DMS53 treated with DMSO at 0.1 percent for 48 hours (cell line): ENCODE results near the gene CNTN2.

Experiments
- DNase-seq: peaks from one replicate; lab custom pipeline; 2025; ENCODE audit not compliant: unreplicated experiment; lab: John Stamatoyannopoulos, UW

CNTN2 gene

DNA sequence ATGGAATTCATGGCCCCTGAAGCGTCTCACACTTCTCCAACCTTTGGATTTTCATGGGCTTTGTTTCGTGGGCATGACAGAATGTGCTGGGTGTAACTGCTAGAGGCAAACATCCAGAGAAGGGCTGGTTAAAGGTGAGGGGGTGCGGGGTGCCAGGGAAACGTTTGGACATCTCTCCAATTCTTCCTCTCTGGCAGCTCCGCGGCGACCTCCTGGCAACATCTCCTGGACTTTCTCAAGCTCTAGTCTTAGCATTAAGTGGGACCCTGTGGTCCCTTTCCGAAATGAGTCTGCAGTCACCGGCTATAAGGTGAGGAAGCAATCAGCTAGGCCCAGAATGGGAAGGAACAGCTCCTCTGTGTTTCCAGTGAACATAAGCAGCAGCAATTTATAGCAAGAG, 29.3 kb downstream of the CNTN2 start:
- DNase-seq: no peak

DNA sequence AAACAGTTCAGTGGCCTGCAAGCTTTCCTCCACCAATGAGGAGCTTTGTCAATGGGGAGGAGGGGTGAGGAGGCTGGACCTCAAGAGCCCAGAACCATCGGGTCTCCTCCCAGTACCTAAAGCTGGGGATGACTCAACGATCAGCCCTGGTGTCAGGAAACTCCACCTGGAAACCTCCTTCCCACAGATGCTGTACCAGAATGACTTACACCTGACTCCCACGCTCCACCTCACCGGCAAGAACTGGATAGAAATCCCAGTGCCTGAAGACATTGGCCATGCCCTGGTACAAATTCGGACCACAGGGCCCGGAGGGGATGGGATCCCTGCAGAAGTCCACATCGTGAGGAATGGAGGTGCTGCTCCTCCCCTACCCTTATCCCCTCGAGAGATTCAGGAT, 29.9 kb downstream of the CNTN2 start:
- no peak for DNase-seq

DNA sequence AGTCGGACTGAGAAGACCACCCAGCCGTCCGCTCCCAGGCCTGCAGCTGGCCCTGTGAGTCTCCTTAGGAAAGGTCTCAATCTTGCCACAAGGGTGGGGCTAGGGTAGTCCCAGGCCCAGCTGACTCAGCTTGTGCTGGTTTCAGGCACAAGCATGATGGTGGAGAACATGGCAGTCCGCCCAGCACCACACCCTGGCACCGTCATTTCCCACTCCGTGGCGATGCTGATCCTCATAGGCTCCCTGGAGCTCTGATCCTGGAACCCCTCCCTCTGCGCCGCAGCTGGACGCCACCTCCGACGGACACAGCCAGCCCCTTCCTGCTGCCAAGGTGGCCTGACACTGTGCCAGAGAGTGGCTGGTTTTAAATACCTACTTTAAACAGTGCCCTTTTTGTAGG, 30.5 kb downstream of the CNTN2 start:
- DNase-seq: no peak

DNA sequence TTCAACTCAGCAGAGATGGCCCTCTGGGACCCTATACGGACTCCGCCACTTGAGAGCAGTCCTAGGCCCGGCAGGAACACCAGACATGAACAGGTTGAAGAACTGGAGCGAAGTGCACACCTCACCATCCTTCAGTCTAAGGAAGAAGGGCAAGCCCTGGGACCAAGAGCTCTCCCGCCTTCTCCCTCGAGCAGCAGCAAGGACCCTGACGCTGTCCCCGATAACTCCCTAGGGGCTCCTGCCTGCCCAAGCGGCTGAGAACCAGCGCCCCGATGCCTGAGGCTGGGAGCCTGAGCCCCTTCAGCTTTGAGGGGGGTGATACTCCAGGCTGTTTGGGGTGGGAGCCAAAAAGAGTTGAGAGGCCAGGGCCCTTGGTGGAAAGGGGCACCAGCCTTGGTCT, 31.1 kb downstream of the CNTN2 start:
- DNase-seq: no peak

DNA sequence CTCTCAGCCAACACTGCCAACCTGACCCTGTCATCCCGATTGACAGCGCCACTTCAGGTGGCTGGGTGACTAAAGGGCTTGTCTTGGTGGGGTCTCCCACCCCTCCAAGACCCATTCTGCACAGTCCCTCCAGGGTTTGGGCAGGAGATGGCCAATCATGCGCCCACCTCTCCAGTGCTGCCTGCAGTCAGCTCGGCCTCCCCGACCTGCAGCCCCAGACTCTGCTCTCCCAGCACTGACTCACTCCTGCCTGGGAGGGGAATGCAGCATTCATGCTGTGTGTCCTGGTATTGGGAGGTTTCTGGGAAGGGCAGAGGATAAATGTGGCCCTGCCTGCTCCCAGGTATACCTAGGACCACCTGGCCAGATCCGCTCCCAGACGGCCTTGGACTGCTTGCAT, 31.5 kb downstream of the CNTN2 start:
- no peak for DNase-seq

DNA sequence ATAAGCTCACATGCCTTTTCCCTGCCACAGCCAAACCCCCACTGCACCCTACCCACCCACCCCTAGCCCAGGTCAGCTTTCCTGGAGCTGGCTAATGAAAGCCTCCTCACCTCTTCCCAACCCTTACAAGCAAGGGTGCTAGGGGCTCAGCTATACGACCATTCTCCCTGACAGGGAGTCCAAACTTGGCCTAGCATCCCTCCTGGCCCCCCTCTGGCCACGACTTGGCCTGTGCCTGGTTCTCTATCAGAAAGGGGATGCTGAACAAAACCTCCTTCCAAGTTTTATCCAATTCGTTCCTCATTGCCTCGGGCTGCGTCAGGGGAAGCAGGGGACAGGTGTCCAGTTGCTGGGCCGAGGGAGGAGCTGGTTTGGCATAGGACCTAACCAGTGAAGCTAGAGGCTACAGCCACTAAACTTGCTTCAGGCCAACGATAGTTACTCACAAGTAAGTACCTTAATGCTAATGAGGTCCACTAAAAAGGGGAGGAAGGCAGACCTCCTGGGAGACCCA, 32.7 kb downstream of the CNTN2 start:
- DNase-seq: no peak

DNA sequence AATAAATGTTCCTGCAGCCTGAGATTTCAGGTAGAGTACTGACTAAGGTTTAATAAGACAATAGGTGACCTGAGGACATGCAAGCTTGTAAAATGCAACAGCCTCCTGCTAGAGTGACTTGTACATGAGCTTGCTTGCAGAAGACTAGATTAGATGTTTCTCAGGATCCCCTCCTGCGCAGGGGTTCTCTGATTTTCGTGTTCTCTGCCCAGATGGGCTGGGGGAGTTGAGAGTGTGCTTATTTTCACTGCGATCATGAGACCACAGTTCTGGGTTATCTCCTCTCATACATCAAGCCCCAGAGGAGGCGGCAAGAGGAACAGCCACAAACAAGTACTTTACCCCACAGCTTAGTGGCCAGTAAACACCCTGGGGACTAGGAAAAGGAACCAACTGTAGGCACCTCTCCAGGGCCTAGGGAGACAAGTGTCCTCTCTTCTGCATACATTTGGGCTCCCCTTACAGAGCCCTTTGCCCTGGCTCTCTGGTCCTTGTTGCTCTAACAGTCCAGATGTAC, 33.3 kb downstream of the CNTN2 start:
- DNase-seq: no peak

DNA sequence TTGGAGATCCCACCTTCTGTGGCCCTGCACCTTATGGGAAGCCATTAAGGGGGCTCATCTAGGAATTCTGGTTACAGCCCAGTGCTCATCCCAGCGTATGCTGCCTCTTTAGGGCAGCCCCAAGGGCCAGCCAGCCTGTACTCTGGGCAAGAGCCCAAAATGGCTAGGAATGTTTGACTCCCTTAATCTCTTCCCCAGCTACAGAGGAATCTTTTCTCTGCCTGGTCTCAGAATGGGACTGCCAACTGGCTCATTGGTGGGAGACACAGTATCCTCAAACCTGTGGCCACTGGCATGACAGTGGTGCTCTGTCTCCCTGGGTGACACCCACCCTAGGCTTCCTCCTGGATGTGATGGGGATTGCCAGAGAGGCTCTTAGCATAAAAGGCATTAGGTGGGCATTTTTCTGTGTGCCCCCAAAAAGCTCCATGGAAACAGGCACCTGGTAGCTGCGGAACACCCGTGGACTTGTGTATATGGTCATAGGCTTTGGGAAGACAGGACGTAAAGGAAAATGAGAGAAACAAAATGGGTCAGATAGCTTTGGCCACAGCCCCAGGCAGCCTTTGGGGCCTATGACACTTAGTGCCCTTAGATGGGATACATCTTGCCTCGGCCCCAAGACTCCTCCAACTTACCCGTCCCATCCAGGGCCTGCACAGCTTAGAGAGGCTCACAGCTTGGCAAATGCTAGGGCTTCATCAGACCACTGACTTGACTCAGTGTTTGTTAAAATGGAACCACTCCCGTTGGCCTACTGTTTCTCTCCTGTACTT, 34.3 kb downstream of the CNTN2 start:
- no peak for DNase-seq

DNA sequence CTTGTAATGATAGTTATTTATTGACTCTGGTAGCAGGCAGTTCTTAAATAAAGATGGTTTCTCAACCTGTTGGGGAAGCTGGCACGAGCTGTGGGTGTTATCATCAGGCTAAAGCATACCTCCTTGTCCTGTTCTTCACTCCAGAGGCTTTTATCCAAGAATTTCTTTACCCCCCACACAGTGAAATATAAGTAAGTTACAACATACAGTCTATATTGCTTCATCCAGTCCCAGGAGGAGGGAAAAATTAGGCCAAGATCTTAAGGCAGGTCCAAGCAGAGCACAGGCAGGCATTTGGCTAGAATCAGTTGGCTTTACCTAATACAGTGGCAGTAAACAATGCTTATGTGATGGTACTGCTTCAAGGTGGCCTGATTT, 34.9 kb downstream of the CNTN2 start:
- no peak for DNase-seq

DNA sequence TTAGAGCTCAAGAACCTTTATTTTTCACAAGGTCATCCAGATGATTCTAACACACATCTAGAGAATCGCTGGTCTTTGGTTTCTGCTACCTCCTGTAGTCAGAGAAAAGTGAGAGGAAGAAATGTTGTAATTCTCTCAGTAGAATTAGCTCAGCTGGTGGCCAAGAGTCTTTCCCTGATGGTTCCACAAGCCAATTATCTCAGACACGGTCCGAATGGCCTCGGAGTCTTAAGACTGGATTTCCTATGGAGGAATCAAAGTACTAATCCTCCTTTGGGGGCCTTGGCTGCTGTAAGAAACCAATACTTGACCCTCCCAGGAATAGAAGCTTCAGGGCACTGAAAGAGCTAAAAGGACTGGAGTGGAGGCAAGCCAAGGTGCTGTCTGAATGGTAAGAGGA, 39.4 kb downstream of the CNTN2 start:
- no peak for DNase-seq

DNA sequence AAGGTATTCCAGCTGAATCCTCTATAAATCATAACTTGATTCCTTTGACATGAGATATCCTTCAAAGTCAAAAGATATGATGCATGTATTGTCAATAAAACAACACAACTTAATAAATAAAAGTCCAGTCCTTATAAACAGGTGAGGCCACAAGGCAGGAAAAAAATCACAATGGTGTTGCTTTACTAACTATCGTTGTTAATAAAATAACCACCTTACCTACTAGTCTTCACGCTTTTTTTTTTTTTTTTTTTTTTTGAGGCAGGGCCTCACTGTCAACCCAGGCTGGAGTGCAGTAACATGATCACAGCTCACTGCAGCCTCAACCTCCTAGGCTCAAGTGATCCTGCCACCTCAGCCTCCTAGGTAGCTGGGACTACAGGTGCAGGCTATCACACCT, 41.3 kb downstream of the CNTN2 start, which contains the start of gene TMEM81:
Gene TMEM81 (minus strand): TSS at position 101 of the 400 bp plus-strand sequence. CDS start 140 bp downstream, outside the sequence.
- DNase-seq: no peak

DNA sequence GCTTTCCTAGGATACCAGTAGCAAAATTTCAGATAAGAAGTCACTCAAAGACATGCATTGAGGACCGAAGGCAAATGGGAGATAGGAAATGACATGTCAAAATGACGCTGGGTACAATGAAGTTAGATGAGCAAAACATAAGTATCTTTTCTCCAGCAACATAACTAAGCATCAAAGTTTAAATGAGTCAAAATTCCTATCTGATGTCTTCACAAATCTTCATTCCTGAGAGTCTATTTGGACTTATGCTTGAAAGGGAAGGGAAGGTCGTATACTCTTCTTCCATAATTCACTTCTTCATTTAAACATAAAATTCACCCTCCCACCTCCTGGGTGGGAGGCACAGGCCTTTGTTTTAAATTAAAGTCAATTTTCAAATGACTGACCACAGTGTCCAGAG, 45.3 kb downstream of the CNTN2 start:
- no peak for DNase-seq

DNA sequence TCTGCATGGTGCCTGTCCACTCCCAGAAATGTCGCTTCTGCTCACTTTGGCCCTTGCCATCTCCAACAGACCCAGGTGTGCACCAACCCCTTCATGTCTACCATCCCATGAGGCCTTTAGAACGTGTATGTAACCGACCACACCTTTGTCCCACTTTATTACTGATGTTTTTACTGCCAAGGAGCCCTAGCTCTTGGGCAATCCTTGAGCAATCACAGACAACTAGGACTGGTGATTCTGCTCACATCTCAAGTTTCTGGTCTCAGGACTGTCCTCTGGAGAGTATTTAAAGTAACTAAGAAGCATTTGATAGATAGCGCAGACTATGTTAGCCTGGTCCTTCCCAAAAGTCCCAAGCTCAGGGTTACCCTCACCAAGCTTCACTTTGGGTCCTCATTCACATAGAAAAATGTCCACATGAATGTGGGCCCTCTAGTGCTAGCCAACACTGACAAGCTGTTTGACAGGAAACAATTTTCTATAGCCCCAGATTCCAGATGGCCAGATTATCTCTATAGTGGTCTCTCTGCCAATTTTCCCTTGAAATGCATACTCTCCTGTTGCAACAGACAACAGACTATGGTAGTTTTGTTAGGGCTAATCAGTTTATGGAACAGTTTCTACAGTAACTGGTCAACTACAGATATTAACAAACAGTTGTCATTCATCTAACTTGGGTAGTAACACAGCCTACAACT, 48.2 kb downstream of the CNTN2 start:
- DNase-seq: no peak

DNA sequence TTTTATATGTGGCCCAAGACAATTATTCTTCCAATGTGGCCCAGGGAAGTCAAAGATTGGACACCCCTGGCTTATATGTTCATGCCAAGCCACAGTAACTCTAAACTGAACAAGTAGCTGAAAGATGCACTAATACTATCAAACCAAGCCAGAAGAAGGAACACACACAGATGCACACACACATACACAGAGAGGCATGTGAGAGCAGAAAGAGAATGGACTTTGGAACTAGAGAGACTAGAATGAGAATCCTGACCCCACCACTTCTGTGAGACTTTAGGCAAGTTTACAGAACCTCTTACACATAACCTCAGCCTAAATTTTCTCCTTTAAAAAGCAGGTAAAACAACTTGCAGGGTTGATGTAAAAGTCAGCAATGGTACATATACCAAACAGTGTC, 52.4 kb downstream of the CNTN2 start:
- no peak for DNase-seq

DNA sequence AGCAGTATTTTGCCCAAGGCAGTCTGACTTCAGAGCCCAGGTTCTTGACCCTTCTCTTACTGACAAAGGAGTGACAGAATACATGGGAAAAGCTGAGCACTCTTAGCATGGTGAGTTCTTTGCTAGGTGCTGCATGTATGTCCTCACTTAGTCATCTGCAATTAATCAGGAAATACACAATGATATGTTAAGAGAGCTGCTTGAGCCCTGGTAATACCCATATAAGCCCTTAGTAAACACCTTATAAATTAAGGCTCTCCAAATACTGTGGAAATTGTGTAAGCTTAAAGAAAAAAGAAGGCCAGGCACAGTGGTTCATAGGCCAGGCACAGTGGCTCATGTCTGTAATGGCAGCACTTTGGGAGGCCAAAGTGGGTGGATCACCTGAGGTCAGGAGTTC, 55.2 kb downstream of the CNTN2 start:
- DNase-seq: no peak

DNA sequence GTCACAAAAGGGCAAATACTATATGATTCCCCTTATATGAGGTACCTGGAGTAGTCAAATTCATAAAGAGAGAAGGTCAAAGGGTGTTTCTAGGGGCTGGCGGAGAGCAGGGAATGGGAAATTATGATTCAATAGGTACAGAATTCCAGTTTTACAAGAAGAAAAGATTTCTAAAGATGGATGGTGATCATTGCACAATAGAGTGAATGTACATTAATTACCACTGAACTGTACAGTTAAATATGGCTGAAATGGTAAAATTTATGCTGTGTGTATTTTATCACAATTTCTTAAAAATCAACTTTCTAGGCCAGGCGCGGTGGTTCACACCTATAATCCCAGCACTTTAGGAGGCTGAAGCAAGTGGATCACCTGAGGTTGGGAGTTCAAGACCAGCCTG, 59.4 kb downstream of the CNTN2 start:
- no peak for DNase-seq

DNA sequence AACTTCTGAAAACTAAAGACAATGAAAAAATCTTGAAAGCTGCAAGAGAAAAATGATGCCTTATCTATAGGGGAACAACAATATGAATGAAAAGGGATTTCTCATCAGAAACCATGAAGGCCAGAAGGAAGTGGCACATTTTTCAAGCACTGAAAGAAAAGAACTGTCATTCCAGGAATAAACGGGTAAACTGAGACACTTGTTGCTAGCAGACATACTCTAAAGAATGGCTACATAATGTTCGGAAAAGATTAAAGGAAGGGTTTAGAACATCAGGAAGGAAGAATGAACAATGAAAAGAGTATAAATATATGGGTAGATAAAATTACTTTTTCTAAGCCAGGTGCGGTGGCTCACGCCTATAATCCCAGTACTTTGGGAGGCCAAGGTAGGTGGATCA, 64.3 kb downstream of the CNTN2 start:
- DNase-seq: no peak

DNA sequence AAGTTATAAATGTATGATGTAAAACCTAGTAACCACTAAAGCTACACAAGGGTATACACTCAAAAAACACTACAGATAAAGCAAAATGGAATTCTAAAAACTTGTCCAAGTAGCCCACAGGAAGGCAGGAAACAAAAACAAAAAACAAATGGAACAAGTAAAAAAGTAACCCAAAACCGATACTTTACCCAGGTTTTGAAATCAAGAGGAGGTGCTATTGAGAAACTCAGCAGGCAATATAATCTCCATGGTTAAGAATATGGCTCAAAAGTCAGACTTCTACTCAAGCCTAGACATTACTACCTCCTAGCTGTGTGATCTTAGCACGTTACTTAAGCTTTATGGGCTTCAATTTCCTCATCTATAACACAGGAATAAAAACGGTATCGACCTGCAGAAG, 65.5 kb downstream of the CNTN2 start:
- DNase-seq: no peak

DNA sequence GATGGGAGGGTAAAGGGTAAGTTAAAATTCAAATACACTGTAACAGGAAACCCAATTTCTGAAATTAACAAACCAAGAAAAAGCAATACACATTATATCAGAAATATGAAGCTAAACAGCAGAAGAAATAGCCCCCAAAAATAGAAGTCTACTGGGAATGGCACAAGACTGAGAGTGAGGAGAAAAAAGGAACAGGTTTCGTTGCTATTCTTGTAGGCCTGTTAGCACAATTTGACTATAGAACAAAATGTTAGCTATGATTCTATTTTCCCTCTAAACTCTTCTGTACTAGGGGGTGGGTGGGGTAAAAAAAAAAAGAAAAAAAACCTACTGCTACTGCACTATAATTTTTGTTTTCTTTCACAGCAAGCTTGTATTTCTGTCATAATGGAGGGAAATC, 66.3 kb downstream of the CNTN2 start:
- no peak for DNase-seq

DNA sequence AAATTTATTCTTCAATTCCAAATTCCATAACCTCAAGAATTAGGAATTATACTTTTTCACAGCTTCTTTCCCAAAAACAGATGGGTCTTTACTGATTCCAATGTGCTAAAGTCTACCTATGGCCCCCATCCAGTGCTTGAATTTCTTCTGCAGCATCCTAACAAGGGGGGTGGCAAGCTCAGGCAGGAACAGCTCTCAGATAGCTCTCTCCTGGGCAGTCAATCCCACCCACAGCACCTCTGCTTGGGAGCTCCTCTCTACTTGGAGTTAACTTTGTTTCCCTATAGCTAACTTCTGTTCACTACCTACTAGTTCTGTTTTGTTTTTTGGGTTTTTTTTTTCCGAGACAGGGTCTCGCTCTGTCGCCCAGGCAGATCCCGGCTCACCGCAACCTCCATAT, 66.7 kb downstream of the CNTN2 start:
- DNase-seq: no peak

DNA sequence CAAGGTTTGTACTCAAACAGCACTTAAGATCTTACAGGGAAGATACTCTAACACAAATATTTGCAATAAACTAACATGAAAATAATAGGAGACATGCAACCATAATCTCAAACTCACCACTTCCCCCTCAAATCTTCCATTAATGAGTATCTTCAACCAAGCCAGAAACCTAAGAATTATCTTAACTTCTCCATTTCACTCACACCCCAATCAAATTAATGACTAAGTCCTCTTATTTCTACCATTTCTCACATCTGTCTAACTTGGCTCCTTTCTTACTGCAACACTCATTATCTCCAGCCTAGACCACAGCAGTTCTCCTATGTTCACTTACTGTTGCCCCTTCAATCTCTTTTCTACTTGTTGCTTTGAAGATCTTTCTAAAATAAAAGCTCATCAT, 68.3 kb downstream of the CNTN2 start:
- no peak for DNase-seq

DNA sequence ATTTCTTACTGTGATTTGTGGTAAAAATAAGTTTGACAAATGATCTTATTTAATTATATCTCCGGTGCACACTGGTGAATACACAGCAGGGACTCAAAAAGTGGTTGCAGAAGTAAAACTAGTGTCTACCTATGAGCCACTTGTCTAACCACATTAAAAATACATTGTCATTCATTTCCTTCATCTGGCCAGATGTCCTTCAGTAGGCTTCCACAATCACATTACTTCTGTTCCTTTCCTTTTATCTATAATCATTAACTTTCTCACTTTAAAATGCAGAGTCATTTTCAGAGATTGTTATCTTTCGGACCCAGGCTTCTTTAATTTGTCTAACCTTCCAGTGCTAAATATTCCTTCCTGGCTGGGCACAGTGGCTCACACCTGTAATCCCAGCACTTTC, 75.7 kb downstream of the CNTN2 start:
- no peak for DNase-seq
